Kidney tubule cell (primary cell): ENCODE measurements around the gene MAP6.

Experiments
- DNase-seq: peaks from one replicate; pipeline ENCODE4 v3.0.0-alpha.2; 2018; ENCODE audit warnings: low spot score

Gene MAP6

GRCh38 chr11:75567971-75568370 lies 100.9 kb downstream of the MAP6 start:
- no peak for DNase-seq

GRCh38 chr11:75566763-75567279 lies 102.0 kb downstream of the MAP6 start:
- no peak for DNase-seq

- peak; percentile 33 for DNase-seq
Measured at GRCh38 chr11:75565916-75566762, 102.7 kb downstream of the MAP6 start.

GRCh38 chr11:75565221-75565814 lies 103.5 kb downstream of the MAP6 start:
- peak; percentile 89 for DNase-seq

GRCh38 chr11:75563978-75564552 lies 104.8 kb downstream of the MAP6 start:
- DNase-seq = peak; percentile 75

GRCh38 chr11:75563501-75563977 lies 105.3 kb downstream of the MAP6 start:
- no peak for DNase-seq

- DNase-seq = peak; percentile 83
Measured at GRCh38 chr11:75562836-75563484, 105.9 kb downstream of the MAP6 start.

- peak; percentile 90 for DNase-seq
Measured at GRCh38 chr11:75562048-75562835, 106.6 kb downstream of the MAP6 start, which contains the start of gene SERPINH1. TSS of gene SERPINH1 (plus strand) at chr11:75562253. CDS start at chr11:75566350, 4,097 bp downstream.

GRCh38 chr11:75561426-75562047 lies 107.3 kb downstream of the MAP6 start:
- DNase-seq = no peak

GRCh38 chr11:75560644-75561043 lies 108.2 kb downstream of the MAP6 start:
- peak; percentile 33 for DNase-seq

GRCh38 chr11:75558939-75559843 lies 109.6 kb downstream of the MAP6 start:
- DNase-seq = no peak

GRCh38 chr11:75557666-75558494 lies 111.0 kb downstream of the MAP6 start:
- no peak for DNase-seq

GRCh38 chr11:75556275-75556674 lies 112.6 kb downstream of the MAP6 start:
- DNase-seq = no peak

- DNase-seq = no peak
Measured at GRCh38 chr11:75555079-75555811, 113.6 kb downstream of the MAP6 start.

- no peak for DNase-seq
Measured at GRCh38 chr11:75554258-75555022, 114.4 kb downstream of the MAP6 start.

- DNase-seq = no peak
Measured at GRCh38 chr11:75553889-75554257, 115.0 kb downstream of the MAP6 start.

- no peak for DNase-seq
Measured at GRCh38 chr11:75553182-75553581, 115.7 kb downstream of the MAP6 start.
